IMR-90 (cell line): ENCODE results near the gene LRFN2.

Experiments
- CTCF ChIP-seq: conservative IDR thresholded peaks from 2 replicates; pipeline ENCODE4 v1.5.1; 2012; ENCODE audit warnings: mild to moderate bottlenecking, low read depth, low read length, improper control_type of control experiment
- MAFK ChIP-seq: IDR thresholded peaks from 2 replicates; pipeline ENCODE4 v1.6.1; 2012; ENCODE audit warnings: low read depth, low read length, improper control_type of control experiment
- MAZ ChIP-seq: IDR thresholded peaks from 2 replicates; pipeline ENCODE4 v1.6.1; 2012; ENCODE audit warnings: low read depth, mild to moderate bottlenecking, low read length, improper control_type of control experiment, moderate library complexity, borderline replicate concordance
- POLR2A ChIP-seq: IDR thresholded peaks from 2 replicates; pipeline ENCODE4 v1.6.1; 2012; ENCODE audit warnings: mild to moderate bottlenecking, low read depth, low read length

GRCh38 chr6:40442591-40442990, 144.6 kb downstream of the LRFN2 start:
- TF ChIP-seq CTCF (no peak), POLR2A (no peak), MAFK (no peak), MAZ (no peak)
